ENCODE data around the gene KPNA4. TPM values are rescaled to one million over a fixed set of nuclear protein-coding genes. Genes with fewer than 3 reads are reported as not detected.

The KPNA4 gene
- total RNA-seq, 2 experiments from 2014 or later: 44.0 to 49.4 TPM

DNA sequence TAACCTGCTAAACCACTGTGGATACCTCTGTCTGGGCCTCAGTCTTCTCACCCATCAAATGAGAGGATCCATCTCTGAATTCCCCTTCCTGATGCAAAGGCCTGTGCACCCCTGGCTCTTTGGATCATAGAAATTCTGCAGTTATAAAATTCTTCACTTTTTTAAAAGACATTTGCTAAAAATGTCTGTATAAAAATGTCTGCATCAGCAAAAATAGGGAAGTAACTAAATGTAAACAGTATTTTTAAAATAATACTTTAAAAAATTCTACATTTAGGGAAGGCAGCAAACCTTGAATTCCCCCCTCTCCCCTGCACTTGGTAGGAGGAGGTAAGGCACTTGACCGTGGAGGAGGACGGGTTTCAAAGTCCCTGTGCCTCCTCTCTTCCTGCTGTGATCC lies 90.2 kb downstream of the KPNA4 start:
- no peak overlapping the region for H3K4me3 Mint-ChIP-seq
- no peak for ATAC-seq (ENCODE audit: poor library complexity)
- Histone ChIP-seq H3K4me1 (ENCODE audit: insufficient read depth, low read length) (no peaks in the 10 kb centered on the region), H3K9me3 (ENCODE audit: control insufficient read depth in 1 of 2, insufficient read depth in 1 of 2, low read length in 2 of 2) (peaks cover 9 to 16% of the 10 kb centered on the region in 2 experiments), H3K27ac (ENCODE audit: low read depth in 1 of 2, low read length in 2 of 2) (no peak overlapping the region), H3K27me3 (ENCODE audit: control insufficient read depth in 1 of 2, insufficient read depth in 2 of 2, low read length in 2 of 2) (peaks cover 0 to 9% of the 10 kb centered on the region in 2 experiments), H3K36me3 (ENCODE audit: insufficient read depth, low read length) (no peaks in the 10 kb centered on the region), H3K4me3 (ENCODE audit: low read length) (no peak overlapping the region)
- no peaks in the 10 kb centered on the region for H3K36me3 Mint-ChIP-seq (ENCODE audit: low read depth)
- peaks cover 19% of the 10 kb centered on the region for H3K27me3 Mint-ChIP-seq
- H3K9me3 Mint-ChIP-seq: peaks cover 3% of the 10 kb centered on the region
- intact Hi-C loops (cut with DNase I, micrococcal nuclease): no loop called here
- no peak for DNase-seq
- TF ChIP-seq, protein P1, sequence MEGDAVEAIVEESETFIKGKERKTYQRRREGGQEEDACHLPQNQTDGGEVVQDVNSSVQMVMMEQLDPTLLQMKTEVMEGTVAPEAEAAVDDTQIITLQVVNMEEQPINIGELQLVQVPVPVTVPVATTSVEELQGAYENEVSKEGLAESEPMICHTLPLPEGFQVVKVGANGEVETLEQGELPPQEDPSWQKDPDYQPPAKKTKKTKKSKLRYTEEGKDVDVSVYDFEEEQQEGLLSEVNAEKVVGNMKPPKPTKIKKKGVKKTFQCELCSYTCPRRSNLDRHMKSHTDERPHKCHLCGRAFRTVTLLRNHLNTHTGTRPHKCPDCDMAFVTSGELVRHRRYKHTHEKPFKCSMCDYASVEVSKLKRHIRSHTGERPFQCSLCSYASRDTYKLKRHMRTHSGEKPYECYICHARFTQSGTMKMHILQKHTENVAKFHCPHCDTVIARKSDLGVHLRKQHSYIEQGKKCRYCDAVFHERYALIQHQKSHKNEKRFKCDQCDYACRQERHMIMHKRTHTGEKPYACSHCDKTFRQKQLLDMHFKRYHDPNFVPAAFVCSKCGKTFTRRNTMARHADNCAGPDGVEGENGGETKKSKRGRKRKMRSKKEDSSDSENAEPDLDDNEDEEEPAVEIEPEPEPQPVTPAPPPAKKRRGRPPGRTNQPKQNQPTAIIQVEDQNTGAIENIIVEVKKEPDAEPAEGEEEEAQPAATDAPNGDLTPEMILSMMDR (IDR thresholded peaks at IDR 0.05): no peak
- no peaks in the 10 kb centered on the region for H3K4me1 Mint-ChIP-seq (ENCODE audit: low read depth)
- ChIA-PET CTCF (no interaction called here), POLR2A (no interaction called here)
- H3K27ac Mint-ChIP-seq: no peak overlapping the region

DNA sequence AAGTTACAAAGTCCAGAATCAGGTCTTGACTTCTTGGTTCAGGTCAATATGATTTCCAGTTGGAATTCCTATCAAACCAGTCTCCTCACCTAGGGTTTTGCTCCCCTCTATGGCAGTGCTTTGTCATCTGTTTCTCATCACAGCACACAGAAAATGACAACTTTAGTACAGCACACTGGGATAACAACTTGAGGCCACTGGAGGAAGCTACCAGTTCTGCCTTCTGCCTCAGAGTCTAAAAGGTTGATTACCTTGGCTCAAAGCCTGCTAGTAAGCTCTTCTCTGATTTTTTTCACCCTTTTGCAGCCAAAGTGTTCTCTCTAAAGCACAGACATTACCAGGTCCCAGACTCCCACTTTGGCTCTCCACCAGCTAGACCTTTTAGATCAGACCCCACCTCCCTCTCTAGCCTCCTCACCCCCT lies 90.9 kb downstream of the KPNA4 start:
- CTCF ChIA-PET: no interaction called here
- POLR2A ChIA-PET: no interaction called here
- H3K27me3 Mint-ChIP-seq: peaks cover 19% of the 10 kb centered on the region
- H3K27ac Mint-ChIP-seq: no peak overlapping the region
- intact Hi-C loops (cut with DNase I, micrococcal nuclease): no loop called here
- TF ChIP-seq, protein P1 (IDR thresholded peaks at IDR 0.05): no peak
- Histone ChIP-seq H3K4me1 (ENCODE audit: insufficient read depth, low read length) (no peaks in the 10 kb centered on the region), H3K27me3 (ENCODE audit: control insufficient read depth in 1 of 2, insufficient read depth in 2 of 2, low read length in 2 of 2) (peaks cover 0 to 9% of the 10 kb centered on the region in 2 experiments), H3K36me3 (ENCODE audit: insufficient read depth, low read length) (no peaks in the 10 kb centered on the region), H3K9me3 (ENCODE audit: control insufficient read depth in 1 of 2, insufficient read depth in 1 of 2, low read length in 2 of 2) (peaks cover 12 to 19% of the 10 kb centered on the region in 2 experiments), H3K4me3 (ENCODE audit: low read length) (no peak overlapping the region), H3K27ac (ENCODE audit: low read depth in 1 of 2, low read length in 2 of 2) (no peak overlapping the region)
- no peak for ATAC-seq (ENCODE audit: poor library complexity)
- no peaks in the 10 kb centered on the region for H3K4me1 Mint-ChIP-seq (ENCODE audit: low read depth)
- no peaks in the 10 kb centered on the region for H3K36me3 Mint-ChIP-seq (ENCODE audit: low read depth)
- no peak for DNase-seq
- no peak overlapping the region for H3K4me3 Mint-ChIP-seq
- H3K9me3 Mint-ChIP-seq: peaks cover 9% of the 10 kb centered on the region

DNA sequence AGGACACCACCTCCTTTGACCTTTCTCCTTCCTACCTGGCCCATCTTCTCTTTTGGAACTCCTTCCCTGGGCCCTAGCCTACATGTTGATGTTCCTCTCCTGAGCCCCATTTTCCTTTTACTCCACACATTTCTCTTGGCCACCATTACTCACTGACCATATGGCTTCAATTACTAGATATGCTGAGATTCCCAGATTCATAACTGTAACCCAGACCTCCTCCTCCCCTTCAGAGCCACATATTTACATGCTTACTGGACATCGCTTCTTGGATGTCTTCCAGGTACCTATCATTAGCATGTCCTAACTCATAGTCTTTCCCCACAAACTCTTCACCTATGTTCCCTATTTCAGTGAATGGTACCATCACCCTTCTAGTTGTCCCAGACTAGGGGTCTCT lies 91.4 kb downstream of the KPNA4 start:
- H3K9me3 Mint-ChIP-seq: peaks cover 9% of the 10 kb centered on the region
- H3K4me3 Mint-ChIP-seq: no peak overlapping the region
- ATAC-seq (ENCODE audit: poor library complexity): no peak
- H3K27me3 Mint-ChIP-seq: peaks cover 20% of the 10 kb centered on the region
- H3K27me3 ChIP-seq (ENCODE audit: control insufficient read depth in 1 of 2, insufficient read depth in 2 of 2, low read length in 2 of 2): peaks cover 0 to 9% of the 10 kb centered on the region in 2 experiments
- TF ChIP-seq, protein P1 (IDR thresholded peaks at IDR 0.05): no peak
- DNase-seq: no peak
- ChIA-PET POLR2A (no interaction called here), CTCF (no interaction called here)
- intact Hi-C loops (cut with DNase I, micrococcal nuclease): no loop called here
- no peaks in the 10 kb centered on the region for H3K4me1 Mint-ChIP-seq (ENCODE audit: low read depth)
- no peaks in the 10 kb centered on the region for H3K36me3 ChIP-seq (ENCODE audit: insufficient read depth, low read length)
- H3K4me3 ChIP-seq (ENCODE audit: low read length): no peak overlapping the region
- H3K9me3 ChIP-seq (ENCODE audit: control insufficient read depth in 1 of 2, insufficient read depth in 1 of 2, low read length in 2 of 2): peaks cover 12 to 19% of the 10 kb centered on the region in 2 experiments
- H3K27ac Mint-ChIP-seq: no peak overlapping the region
- H3K27ac ChIP-seq (ENCODE audit: low read depth in 1 of 2, low read length in 2 of 2): no peak overlapping the region
- no peaks in the 10 kb centered on the region for H3K36me3 Mint-ChIP-seq (ENCODE audit: low read depth)
- no peaks in the 10 kb centered on the region for H3K4me1 ChIP-seq (ENCODE audit: insufficient read depth, low read length)

Measured in CD4-positive, alpha-beta T cell (primary cell).